ENCODE measurements around the gene HOXC6. TPM values are rescaled to one million over a fixed set of nuclear protein-coding genes. Genes with fewer than 3 reads are reported as not detected.

HOXC6 gene
- total RNA-seq, 1 donor from 2014 or later, result 0.32 TPM

DNA sequence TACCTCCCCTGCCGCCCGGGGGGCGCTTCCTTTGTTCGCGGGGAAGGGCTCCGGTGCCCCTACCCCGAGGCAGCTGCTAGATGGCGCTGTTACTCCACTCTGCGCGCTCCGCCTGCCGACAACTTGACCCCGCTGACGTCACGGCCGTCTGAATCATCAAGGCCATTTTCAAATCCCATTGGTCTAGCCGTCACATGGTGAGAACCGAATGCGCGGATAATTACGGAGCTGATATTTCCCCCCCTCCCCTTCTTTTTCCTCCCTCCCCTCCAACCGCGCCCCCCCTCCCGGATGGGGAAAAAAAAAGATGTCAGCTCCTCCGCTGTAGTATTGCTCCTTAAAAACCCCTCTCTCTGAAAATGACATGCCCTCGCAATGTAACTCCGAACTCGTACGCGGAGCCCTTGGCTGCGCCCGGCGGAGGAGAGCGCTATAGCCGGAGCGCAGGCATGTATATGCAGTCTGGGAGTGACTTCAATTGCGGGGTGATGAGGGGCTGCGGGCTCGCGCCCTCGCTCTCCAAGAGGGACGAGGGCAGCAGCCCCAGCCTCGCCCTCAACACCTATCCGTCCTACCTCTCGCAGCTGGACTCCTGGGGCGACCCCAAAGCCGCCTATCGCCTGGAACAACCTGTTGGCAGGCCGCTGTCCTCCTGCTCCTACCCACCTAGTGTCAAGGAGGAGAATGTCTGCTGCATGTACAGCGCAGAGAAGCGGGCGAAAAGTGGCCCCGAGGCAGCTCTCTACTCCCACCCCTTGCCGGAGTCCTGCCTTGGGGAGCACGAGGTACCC lies 43.1 kb upstream of the HOXC6 start, which contains the start of gene HOXC10:
HOXC10 (plus strand) TSS at position 246 of the 791 bp plus-strand sequence; CDS start at position 360, 114 bp downstream.
- peaks cover 9% of the 10 kb centered on the region for H3K9me3 Mint-ChIP-seq (ENCODE audit: unreplicated experiment)
- no peaks in the 10 kb centered on the region for H3K36me3 Mint-ChIP-seq (ENCODE audit: unreplicated experiment)
- DNase-seq, result peak; percentile 91
- no peak within 1 kb of the TSS for H3K4me3 Mint-ChIP-seq (ENCODE audit: unreplicated experiment)
- peaks cover 57% of the 10 kb centered on the region for H3K27me3 Mint-ChIP-seq (ENCODE audit: unreplicated experiment)
- no peaks in the 10 kb centered on the region for H3K4me1 Mint-ChIP-seq (ENCODE audit: low read depth, unreplicated experiment)
- H3K27ac Mint-ChIP-seq (ENCODE audit: unreplicated experiment), result no peak within 1 kb of the TSS
- TF ChIP-seq, protein P1, sequence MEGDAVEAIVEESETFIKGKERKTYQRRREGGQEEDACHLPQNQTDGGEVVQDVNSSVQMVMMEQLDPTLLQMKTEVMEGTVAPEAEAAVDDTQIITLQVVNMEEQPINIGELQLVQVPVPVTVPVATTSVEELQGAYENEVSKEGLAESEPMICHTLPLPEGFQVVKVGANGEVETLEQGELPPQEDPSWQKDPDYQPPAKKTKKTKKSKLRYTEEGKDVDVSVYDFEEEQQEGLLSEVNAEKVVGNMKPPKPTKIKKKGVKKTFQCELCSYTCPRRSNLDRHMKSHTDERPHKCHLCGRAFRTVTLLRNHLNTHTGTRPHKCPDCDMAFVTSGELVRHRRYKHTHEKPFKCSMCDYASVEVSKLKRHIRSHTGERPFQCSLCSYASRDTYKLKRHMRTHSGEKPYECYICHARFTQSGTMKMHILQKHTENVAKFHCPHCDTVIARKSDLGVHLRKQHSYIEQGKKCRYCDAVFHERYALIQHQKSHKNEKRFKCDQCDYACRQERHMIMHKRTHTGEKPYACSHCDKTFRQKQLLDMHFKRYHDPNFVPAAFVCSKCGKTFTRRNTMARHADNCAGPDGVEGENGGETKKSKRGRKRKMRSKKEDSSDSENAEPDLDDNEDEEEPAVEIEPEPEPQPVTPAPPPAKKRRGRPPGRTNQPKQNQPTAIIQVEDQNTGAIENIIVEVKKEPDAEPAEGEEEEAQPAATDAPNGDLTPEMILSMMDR (IDR thresholded peaks at IDR 0.05; ENCODE audit: partially characterized antibody, unreplicated experiment), result peak; percentile 60

DNA sequence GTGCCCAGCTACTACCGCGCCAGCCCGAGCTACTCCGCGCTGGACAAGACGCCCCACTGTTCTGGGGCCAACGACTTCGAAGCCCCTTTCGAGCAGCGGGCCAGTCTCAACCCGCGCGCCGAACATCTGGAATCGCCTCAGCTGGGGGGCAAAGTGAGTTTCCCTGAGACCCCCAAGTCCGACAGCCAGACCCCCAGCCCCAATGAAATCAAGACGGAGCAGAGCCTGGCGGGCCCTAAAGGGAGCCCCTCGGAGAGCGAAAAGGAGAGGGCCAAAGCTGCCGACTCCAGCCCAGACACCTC lies 42.6 kb upstream of the HOXC6 start:
- no peak for DNase-seq
- H3K9me3 Mint-ChIP-seq (ENCODE audit: unreplicated experiment), result peaks cover 7% of the 10 kb centered on the region
- no peaks in the 10 kb centered on the region for H3K4me1 Mint-ChIP-seq (ENCODE audit: low read depth, unreplicated experiment)
- peaks cover 59% of the 10 kb centered on the region for H3K27me3 Mint-ChIP-seq (ENCODE audit: unreplicated experiment)
- TF ChIP-seq, protein P1 (IDR thresholded peaks at IDR 0.05; ENCODE audit: partially characterized antibody, unreplicated experiment), result no peak
- H3K4me3 Mint-ChIP-seq (ENCODE audit: unreplicated experiment), result no peak overlapping the region
- H3K36me3 Mint-ChIP-seq (ENCODE audit: unreplicated experiment), result no peaks in the 10 kb centered on the region
- no peak overlapping the region for H3K27ac Mint-ChIP-seq (ENCODE audit: unreplicated experiment)

DNA sequence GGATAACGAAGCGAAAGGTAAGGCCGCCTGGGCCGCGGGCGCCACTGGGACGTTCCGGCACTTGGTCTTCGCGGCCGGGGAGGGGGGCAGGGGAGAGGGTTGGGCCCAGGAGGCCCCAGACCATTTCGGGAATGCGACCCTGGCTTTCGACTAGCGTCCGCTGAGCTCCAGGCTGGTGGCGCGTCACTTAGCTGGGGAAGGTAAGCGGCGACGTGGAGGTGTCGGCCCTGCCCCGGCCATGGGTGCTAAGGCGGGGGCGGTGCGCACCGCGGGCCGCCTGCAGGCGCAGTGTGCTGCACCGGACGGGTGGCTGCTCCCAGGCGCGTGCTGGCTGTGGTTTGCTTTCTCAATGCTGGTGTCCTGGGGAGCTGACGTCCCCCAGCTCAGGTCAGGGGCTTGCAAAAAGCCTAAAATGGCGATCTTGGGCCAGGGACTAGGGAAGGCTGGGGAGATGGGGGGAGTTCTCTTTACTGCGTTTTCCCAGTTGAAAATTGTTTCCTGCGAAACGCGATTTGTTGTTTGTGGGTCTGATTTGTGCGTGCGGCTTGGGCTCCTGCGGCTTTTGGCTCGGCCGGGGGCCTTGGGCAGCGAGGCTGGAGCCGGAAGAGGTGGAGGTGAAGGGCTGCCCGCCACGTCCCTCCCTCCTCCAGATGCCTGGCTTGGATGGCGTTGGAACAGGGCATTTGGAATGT lies 42.1 kb upstream of the HOXC6 start:
- DNase-seq, result no peak
- peaks cover 56% of the 10 kb centered on the region for H3K27me3 Mint-ChIP-seq (ENCODE audit: unreplicated experiment)
- TF ChIP-seq, protein P1 (IDR thresholded peaks at IDR 0.05; ENCODE audit: partially characterized antibody, unreplicated experiment), result no peak
- H3K4me1 Mint-ChIP-seq (ENCODE audit: low read depth, unreplicated experiment), result no peaks in the 10 kb centered on the region
- H3K4me3 Mint-ChIP-seq (ENCODE audit: unreplicated experiment), result no peak overlapping the region
- no peaks in the 10 kb centered on the region for H3K36me3 Mint-ChIP-seq (ENCODE audit: unreplicated experiment)
- no peak overlapping the region for H3K27ac Mint-ChIP-seq (ENCODE audit: unreplicated experiment)
- H3K9me3 Mint-ChIP-seq (ENCODE audit: unreplicated experiment), result peaks cover 7% of the 10 kb centered on the region

DNA sequence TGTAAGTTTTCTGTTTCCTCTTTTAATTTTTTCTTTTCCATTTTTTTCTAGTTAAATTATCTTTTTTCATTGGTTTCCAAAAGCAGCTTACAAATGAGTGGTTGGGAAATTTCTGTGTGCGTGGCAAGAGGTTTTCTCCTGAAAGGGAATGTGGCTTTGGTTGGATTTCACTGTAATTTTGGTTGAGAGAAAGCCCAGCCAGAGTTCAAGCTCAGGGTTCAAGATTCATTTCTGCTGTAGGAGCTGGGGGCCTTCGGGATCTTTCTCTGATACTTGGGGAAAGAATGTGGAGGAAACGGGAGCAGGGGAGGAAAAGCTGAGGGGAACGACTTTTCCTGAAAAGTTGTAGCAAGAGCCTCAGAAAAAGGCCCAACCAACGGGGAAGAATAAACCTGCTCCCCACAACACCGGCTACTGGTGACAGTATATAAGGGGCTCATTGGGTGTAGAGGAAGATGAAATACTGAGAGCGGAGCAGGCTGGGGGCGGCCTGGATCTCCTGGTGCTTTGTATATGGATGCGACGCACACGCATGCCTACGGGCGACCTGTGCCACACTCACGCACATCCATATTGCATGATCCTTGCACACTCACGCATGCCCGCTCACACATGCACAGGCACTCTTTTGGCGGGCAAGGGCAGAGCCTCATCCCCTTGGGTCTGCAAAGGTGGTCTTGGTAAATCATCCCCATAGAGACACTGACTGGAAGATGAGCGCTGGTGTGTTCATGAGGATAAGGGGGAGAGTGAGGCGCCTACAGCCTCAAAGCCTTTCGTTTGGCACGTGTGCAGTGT lies 41.4 kb upstream of the HOXC6 start:
- TF ChIP-seq, protein P1 (IDR thresholded peaks at IDR 0.05; ENCODE audit: partially characterized antibody, unreplicated experiment), result no peak
- no peaks in the 10 kb centered on the region for H3K36me3 Mint-ChIP-seq (ENCODE audit: unreplicated experiment)
- peaks cover 7% of the 10 kb centered on the region for H3K9me3 Mint-ChIP-seq (ENCODE audit: unreplicated experiment)
- no peak for DNase-seq
- no peak overlapping the region for H3K4me3 Mint-ChIP-seq (ENCODE audit: unreplicated experiment)
- no peak overlapping the region for H3K27ac Mint-ChIP-seq (ENCODE audit: unreplicated experiment)
- peaks cover 57% of the 10 kb centered on the region for H3K27me3 Mint-ChIP-seq (ENCODE audit: unreplicated experiment)
- no peaks in the 10 kb centered on the region for H3K4me1 Mint-ChIP-seq (ENCODE audit: low read depth, unreplicated experiment)
